DOHH2 (cell line): Measurements from ENCODE around the gene PLCD1.
"Not testable (repeated sequence)": the region's sequence is repeated elsewhere in the genome, so short reads cannot be mapped to it uniquely, and the experiment has no call there.

Source experiments
- EZH2phosphoT487 ChIP-seq: fragments of 200-600 bp; sonication (generic); IDR thresholded peaks from 2 replicates; pipeline ENCODE4 v1.6.1; 2017; ENCODE audit warnings: borderline replicate concordance, mild to moderate bottlenecking, antibody characterized with exemption, low read length, moderate library complexity, mixed read lengths
- TF ChIP-seq, protein P1 (sequence below): fragments of 200-600 bp; sonication (generic); IDR thresholded peaks from one replicate; pipeline ENCODE4 v1.5.1; 2014; ENCODE audit warnings: antibody characterized with exemption, mild to moderate bottlenecking, low read depth, low read length; ENCODE audit not compliant: poor library complexity, severe bottlenecking

DNA sequence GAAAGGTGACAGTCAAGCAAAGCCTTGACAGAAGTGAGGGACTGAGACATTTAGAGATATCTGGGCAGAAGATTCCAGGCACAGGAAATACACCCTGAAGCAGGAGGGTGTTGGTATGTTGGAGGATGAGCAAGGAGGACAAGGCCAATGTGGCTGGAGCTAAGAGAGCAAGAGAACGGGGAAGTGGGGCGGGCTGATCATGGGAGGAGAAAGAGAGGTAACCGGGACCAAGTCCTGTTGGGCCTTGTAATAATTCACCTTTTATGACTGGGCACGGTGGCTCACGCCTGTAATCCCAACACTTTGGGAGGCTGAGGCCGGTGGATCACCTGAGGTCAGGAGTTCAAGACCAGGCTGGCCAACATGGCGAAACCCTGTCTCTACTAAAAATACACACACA lies 4.1 kb upstream of the PLCD1 start:
- TF ChIP-seq, protein P1, sequence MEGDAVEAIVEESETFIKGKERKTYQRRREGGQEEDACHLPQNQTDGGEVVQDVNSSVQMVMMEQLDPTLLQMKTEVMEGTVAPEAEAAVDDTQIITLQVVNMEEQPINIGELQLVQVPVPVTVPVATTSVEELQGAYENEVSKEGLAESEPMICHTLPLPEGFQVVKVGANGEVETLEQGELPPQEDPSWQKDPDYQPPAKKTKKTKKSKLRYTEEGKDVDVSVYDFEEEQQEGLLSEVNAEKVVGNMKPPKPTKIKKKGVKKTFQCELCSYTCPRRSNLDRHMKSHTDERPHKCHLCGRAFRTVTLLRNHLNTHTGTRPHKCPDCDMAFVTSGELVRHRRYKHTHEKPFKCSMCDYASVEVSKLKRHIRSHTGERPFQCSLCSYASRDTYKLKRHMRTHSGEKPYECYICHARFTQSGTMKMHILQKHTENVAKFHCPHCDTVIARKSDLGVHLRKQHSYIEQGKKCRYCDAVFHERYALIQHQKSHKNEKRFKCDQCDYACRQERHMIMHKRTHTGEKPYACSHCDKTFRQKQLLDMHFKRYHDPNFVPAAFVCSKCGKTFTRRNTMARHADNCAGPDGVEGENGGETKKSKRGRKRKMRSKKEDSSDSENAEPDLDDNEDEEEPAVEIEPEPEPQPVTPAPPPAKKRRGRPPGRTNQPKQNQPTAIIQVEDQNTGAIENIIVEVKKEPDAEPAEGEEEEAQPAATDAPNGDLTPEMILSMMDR: not testable (repeated sequence)
- not testable (repeated sequence) for TF ChIP-seq EZH2phosphoT487
